B cell (primary cell): ENCODE data around the gene SNF8.

Source experiments
- CTCF ChIP-seq: fragments of 200-600 bp; IDR thresholded peaks from one replicate; pipeline ENCODE4 v1.8.0; 2022; ENCODE audit warnings: antibody characterized with exemption, mild to moderate bottlenecking
- EZH2 ChIP-seq: IDR thresholded peaks from 2 replicates; pipeline ENCODE4 v1.6.1; 2012; ENCODE audit warnings: borderline replicate concordance, low read depth, mild to moderate bottlenecking, moderate library complexity, low read length; ENCODE audit not compliant: insufficient read depth, poor library complexity, severe bottlenecking

DNA sequence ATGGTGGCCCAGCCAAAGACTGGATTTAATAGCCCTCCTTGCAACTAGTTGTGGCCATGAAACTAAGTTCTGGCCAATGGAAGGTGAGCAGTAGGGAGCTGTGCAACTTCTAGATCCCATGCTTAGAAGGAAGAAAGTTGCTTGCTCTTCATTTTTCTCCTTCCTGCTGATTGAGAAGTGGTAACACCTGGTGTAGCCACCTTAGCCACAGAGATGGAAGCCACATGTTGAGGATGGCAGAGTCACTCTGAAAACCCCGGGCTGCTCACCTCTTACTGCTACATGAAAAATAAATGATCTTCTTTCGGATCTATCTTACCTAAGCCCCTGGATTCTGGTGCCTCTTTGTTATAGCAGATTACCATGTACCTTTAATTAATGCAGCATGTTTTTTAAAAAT is 62.4 kb downstream of the SNF8 start:
- TF ChIP-seq CTCF (no peak), EZH2 (no peak)
